Suprapubic skin (tissue), 3 donors: ENCODE measurements around the gene SIK2.

Source experiments
- EP300 ChIP-seq: sonication (generic); formaldehyde crosslinking; IDR thresholded peaks from one replicate; pipeline ENCODE4 v1.6.1; 2017; ENCODE audit warnings: antibody characterized with exemption
- POLR2A ChIP-seq, 2 donors: fragments of 450-650 bp; IDR thresholded peaks; one replicate each; pipeline ENCODE4 v1.6.1; 2017; ENCODE audit warnings: antibody characterized with exemption in 2 of 2, mild to moderate bottlenecking in 2 of 2, moderate library complexity in 2 of 2
- TF ChIP-seq, protein P1 (sequence below), 2 donors: fragments of 200-600 bp in 1 of 2; fragments of 450-650 bp in 1 of 2; sonication (generic) in 1 of 2; IDR thresholded peaks; one replicate each; pipeline ENCODE4 v1.5.1; 2016 to 2019; ENCODE audit warnings: antibody characterized with exemption in 2 of 2, mild to moderate bottlenecking in 1 of 2, moderate library complexity in 1 of 2

DNA sequence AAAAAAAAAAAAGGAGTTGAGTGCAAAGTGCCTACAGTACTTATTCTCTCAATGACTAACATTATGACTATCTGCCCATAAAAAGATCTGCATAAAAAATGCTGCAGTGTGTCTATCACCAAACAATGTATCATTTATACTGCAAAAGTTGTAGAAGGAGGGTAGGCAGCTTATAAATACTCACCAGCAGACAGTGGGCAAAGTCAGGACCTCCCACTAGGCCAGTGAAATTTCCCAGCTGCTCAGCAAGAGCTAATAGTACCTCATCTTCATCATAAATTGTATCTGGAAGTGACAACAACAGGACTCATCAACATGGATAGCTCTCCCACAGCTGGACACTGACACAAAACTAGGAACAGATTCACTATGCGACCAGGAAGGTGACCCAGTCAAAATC lies 162.4 kb downstream of the SIK2 start:
- TF ChIP-seq, protein P1, sequence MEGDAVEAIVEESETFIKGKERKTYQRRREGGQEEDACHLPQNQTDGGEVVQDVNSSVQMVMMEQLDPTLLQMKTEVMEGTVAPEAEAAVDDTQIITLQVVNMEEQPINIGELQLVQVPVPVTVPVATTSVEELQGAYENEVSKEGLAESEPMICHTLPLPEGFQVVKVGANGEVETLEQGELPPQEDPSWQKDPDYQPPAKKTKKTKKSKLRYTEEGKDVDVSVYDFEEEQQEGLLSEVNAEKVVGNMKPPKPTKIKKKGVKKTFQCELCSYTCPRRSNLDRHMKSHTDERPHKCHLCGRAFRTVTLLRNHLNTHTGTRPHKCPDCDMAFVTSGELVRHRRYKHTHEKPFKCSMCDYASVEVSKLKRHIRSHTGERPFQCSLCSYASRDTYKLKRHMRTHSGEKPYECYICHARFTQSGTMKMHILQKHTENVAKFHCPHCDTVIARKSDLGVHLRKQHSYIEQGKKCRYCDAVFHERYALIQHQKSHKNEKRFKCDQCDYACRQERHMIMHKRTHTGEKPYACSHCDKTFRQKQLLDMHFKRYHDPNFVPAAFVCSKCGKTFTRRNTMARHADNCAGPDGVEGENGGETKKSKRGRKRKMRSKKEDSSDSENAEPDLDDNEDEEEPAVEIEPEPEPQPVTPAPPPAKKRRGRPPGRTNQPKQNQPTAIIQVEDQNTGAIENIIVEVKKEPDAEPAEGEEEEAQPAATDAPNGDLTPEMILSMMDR (IDR thresholded peaks at IDR 0.05), result no peak
- TF ChIP-seq POLR2A (IDR thresholded peaks at IDR 0.05), result no peak
- no peak for TF ChIP-seq EP300
